ENCODE measurements around the gene GPER1.
"Not testable (repeated sequence)": the region's sequence is repeated elsewhere in the genome, so short reads cannot be mapped to it uniquely, and the experiment has no call there.

Gene GPER1

GRCh38 chr7:1103789-1104515, 16.0 kb downstream of the GPER1 start:
- DNase-seq (ENCODE audit: low spot score), result no peak

- DNase-seq (ENCODE audit: low spot score), result no peak
Observed at GRCh38 chr7:1104516-1105179, 16.7 kb downstream of the GPER1 start.

- no peak for DNase-seq (ENCODE audit: low spot score)
Observed at GRCh38 chr7:1105189-1105588, 17.3 kb downstream of the GPER1 start.

- DNase-seq (ENCODE audit: low spot score), result no peak
Observed at GRCh38 chr7:1106063-1106792, 18.3 kb downstream of the GPER1 start.

- DNase-seq (ENCODE audit: low spot score), result no peak
Observed at GRCh38 chr7:1106793-1107421, 19.0 kb downstream of the GPER1 start.

- no peak for DNase-seq (ENCODE audit: low spot score)
Observed at GRCh38 chr7:1108264-1108920, 20.5 kb downstream of the GPER1 start.

GRCh38 chr7:1109581-1110310, 21.8 kb downstream of the GPER1 start:
- no peak for DNase-seq (ENCODE audit: low spot score)

- no peak for DNase-seq (ENCODE audit: low spot score)
Observed at GRCh38 chr7:1110358-1110757, 22.4 kb downstream of the GPER1 start.

GRCh38 chr7:1111156-1111555, 23.2 kb downstream of the GPER1 start:
- DNase-seq (ENCODE audit: low spot score), result no peak

- DNase-seq (ENCODE audit: low spot score), result no peak
Observed at GRCh38 chr7:1112109-1112508, 24.2 kb downstream of the GPER1 start.

- no peak for DNase-seq (ENCODE audit: low spot score)
Observed at GRCh38 chr7:1112625-1113547, 25.0 kb downstream of the GPER1 start.

- DNase-seq (ENCODE audit: low spot score), result no peak
Observed at GRCh38 chr7:1113548-1113885, 25.6 kb downstream of the GPER1 start.

GRCh38 chr7:1114088-1114487, 26.2 kb downstream of the GPER1 start:
- DNase-seq (ENCODE audit: low spot score), result no peak

- no peak for DNase-seq (ENCODE audit: low spot score)
Observed at GRCh38 chr7:1114505-1114904, 26.6 kb downstream of the GPER1 start.

GRCh38 chr7:1115171-1116045, 27.5 kb downstream of the GPER1 start:
- DNase-seq (ENCODE audit: low spot score), result not testable (repeated sequence)

GRCh38 chr7:1116383-1117008, 28.6 kb downstream of the GPER1 start:
- not testable (repeated sequence) for DNase-seq (ENCODE audit: low spot score)

GRCh38 chr7:1117321-1117928, 29.5 kb downstream of the GPER1 start:
- no peak for DNase-seq (ENCODE audit: low spot score)

- DNase-seq (ENCODE audit: low spot score), result no peak
Observed at GRCh38 chr7:1119201-1119600, 31.3 kb downstream of the GPER1 start.

All from D341Med (cell line).